Sigmoid colon (tissue), 7 donors: ENCODE data around the gene KCNJ4. TPM values are rescaled to one million over a fixed set of nuclear protein-coding genes. Genes with fewer than 3 reads are reported as not detected.

Experiments used
- DNase-seq: peaks from one replicate; pipeline ENCODE4 v3.0.0-alpha.2; 2019
- H3K27ac ChIP-seq, 4 donors: fragments of 200-600 bp; sonication (generic); one replicate each; pipeline ENCODE4 v1.5.1; 2016 to 2019; ENCODE audit warnings: mild to moderate bottlenecking in 1 of 4
- H3K27me3 ChIP-seq, 3 donors: fragments of 200-600 bp; sonication (generic); one replicate each; pipeline ENCODE4 v1.5.1; 2019; ENCODE audit warnings: mild to moderate bottlenecking in 1 of 3
- H3K36me3 ChIP-seq, 4 donors: fragments of 200-600 bp; sonication (generic); one replicate each; pipeline ENCODE4 v1.5.1; 2016 to 2019
- H3K4me1 ChIP-seq, 4 donors: fragments of 200-600 bp; sonication (generic); one replicate each; pipeline ENCODE4 v1.5.1; 2017 to 2019
- H3K4me3 ChIP-seq, 4 donors: fragments of 200-600 bp; sonication (generic); one replicate each; pipeline ENCODE4 v1.5.1; 2017 to 2019; ENCODE audit warnings: mild to moderate bottlenecking in 2 of 4, moderate library complexity in 1 of 4
- H3K9me3 ChIP-seq, 4 donors: fragments of 200-600 bp in 3 of 4; sonication (generic) in 3 of 4; one replicate each; pipeline versions ENCODE4 v1.5.1 to v1.6.1; 2013 to 2019
- EP300 ChIP-seq, 4 donors: sonication (generic); formaldehyde crosslinking; IDR thresholded peaks; one replicate each; pipeline ENCODE4 v1.6.1; 2017; ENCODE audit warnings: antibody characterized with exemption in 4 of 4
- POLR2A ChIP-seq, 2 donors: fragments of 450-650 bp; IDR thresholded peaks; one replicate each; pipeline ENCODE4 v1.6.1; 2016; ENCODE audit warnings: antibody characterized with exemption in 2 of 2, mild to moderate bottlenecking in 2 of 2, moderate library complexity in 2 of 2
- POLR2AphosphoS5 ChIP-seq, 4 donors: sonication (generic); formaldehyde crosslinking; IDR thresholded peaks; one replicate each; pipeline ENCODE4 v1.6.1; 2017; ENCODE audit warnings: antibody characterized with exemption in 4 of 4
- WGBS, 2 donors: extraction: QIAGEN DNeasy Blood & Tissue Kit; methylation state at CpG; one replicate each; pipeline ENCODE4 v1.1.7; 2013; 5-methylcytosine and 5-hydroxymethylcytosine counted together
- intact Hi-C: fragments of 100-400 bp; cut with DNase I; formaldehyde crosslinking; loops from one replicate; pipeline ENCODE4 v1.15.1; 2023
- polyA plus RNA-seq, 3 donors: library from polyadenylated mRNA; stranded (reverse); fragments of 200-250 nt; gene quantifications; one replicate each; pipeline ENCODE4 v1.2.3, GENCODE V29; 2013
- total RNA-seq, 4 donors: library from RNA; depleted of rRNA; stranded (reverse); fragments of >200 nt; gene quantifications; one replicate each; pipeline ENCODE4 v1.1.0, GENCODE V29; 2016
- TF ChIP-seq, protein P1 (sequence below), 4 experiments: fragments of 450-650 bp in 3 of 4; fragments of 200-600 bp in 1 of 4; IDR thresholded peaks; one replicate each; pipeline ENCODE4 v1.5.1; 2016 to 2019; ENCODE audit warnings: antibody characterized with exemption in 4 of 4, mild to moderate bottlenecking in 3 of 4, moderate library complexity in 2 of 4
- donor health status: healthy with polysubstance abuse.
- donor health status: Bipolar disorder and iron deficiency.
- donor health status: healthy.

KCNJ4 gene
- total and polyA plus RNA-seq, 7 donors, result 0.03 TPM; not detected in 6

DNA sequence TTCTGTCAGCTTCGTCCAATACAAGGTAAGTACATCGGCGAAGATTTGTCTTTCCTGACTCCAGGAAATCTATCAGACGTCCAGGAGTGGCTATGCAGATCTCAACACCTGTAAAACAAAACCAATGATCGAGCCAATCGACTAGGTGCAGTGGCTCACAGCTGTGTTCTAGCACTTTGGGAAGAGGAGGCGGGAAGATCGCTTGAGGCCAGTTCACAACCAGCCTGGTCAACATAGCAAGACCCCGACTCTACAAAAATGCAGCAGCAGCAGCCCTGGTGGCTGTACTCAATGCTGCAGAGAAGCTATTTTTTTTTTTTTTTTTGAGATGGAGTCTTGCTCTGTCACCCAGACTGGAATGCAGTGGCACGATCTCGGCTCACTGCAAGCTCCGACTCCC lies 39.9 kb upstream of the KCNJ4 start:
- H3K27ac ChIP-seq, result no peak overlapping the region
- 93 to 96% methylated on average over 12 of the region's 12 CpGs for WGBS, 2 donors
- H3K36me3 ChIP-seq, result peaks cover 68 to 100% (median 89%) of the 10 kb centered on the region in 4 donors
- no peaks in the 10 kb centered on the region for H3K27me3 ChIP-seq
- DNase-seq, result no peak
- no peak for TF ChIP-seq POLR2AphosphoS5 (IDR thresholded peaks at IDR 0.05)
- TF ChIP-seq, protein P1, sequence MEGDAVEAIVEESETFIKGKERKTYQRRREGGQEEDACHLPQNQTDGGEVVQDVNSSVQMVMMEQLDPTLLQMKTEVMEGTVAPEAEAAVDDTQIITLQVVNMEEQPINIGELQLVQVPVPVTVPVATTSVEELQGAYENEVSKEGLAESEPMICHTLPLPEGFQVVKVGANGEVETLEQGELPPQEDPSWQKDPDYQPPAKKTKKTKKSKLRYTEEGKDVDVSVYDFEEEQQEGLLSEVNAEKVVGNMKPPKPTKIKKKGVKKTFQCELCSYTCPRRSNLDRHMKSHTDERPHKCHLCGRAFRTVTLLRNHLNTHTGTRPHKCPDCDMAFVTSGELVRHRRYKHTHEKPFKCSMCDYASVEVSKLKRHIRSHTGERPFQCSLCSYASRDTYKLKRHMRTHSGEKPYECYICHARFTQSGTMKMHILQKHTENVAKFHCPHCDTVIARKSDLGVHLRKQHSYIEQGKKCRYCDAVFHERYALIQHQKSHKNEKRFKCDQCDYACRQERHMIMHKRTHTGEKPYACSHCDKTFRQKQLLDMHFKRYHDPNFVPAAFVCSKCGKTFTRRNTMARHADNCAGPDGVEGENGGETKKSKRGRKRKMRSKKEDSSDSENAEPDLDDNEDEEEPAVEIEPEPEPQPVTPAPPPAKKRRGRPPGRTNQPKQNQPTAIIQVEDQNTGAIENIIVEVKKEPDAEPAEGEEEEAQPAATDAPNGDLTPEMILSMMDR (IDR thresholded peaks at IDR 0.05), result no peak
- no peak for TF ChIP-seq EP300 (IDR thresholded peaks at IDR 0.05)
- no peak for TF ChIP-seq POLR2A (IDR thresholded peaks at IDR 0.05)
- H3K9me3 ChIP-seq, result no peaks in the 10 kb centered on the region
- intact Hi-C loops, result no loop called here
- no peak overlapping the region for H3K4me3 ChIP-seq
- peaks cover 0 to 41% (median 27%) of the 10 kb centered on the region in 4 donors for H3K4me1 ChIP-seq

DNA sequence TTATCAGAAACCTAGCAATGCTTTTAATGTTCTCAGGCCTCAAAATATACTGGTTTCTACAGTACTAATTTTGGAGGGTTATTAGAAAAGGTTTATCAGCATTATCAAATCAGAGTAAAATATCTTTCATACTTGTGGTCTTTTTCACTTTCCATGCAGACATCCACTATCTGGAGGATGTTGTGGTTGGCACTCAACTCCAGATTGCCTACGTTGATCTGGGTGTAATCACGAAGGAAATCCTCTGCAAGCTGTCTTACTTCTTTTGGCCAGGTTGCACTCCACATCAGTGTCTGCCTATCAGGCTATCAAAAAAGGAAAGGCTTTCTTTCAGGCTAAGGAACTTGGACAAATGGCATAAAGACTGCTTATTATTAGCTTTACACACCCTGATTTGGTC lies 39.5 kb upstream of the KCNJ4 start:
- H3K27me3 ChIP-seq, result no peaks in the 10 kb centered on the region
- DNase-seq, result no peak
- H3K9me3 ChIP-seq, result no peaks in the 10 kb centered on the region
- WGBS, 2 donors, result 52 to 76% methylated on average over 2 of the region's 2 CpGs
- peaks cover 69 to 100% (median 89%) of the 10 kb centered on the region in 4 donors for H3K36me3 ChIP-seq
- H3K4me1 ChIP-seq, result peaks cover 0 to 36% (median 26%) of the 10 kb centered on the region in 4 donors
- no peak overlapping the region for H3K27ac ChIP-seq
- no peak overlapping the region for H3K4me3 ChIP-seq
- intact Hi-C loops, result no loop called here
- TF ChIP-seq POLR2A (IDR thresholded peaks at IDR 0.05) (no peak), EP300 (IDR thresholded peaks at IDR 0.05) (no peak), POLR2AphosphoS5 (IDR thresholded peaks at IDR 0.05) (no peak)
- TF ChIP-seq, protein P1 (IDR thresholded peaks at IDR 0.05), result no peak

DNA sequence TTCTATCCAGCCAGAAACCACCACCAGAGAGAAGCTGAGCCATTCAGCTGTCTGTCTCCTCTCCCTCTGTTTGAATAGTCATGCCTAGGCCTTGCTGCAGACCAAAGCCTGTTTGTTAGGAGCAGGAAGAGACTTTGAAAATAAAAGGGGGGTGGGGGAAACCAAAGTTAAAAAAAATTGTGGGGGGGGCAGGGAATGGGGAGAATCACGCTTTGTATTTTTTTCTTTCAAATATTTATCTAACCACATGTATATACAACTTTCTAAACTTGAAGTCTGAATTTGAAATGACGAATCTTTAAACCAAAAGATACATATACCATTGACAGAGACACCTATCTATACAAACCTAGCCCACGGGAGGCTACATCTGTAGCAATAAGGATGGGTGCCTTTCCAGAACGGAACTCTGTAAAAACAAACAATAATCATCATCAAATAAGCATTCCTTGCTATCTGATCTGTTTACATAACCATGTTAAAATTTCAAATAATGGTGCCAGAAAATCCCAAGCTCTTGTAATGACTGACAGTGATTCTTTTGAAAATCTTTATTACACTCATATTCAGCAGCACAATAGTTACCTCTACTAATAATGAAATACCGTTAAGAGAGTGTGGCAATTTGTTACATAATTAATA lies 36.8 kb upstream of the KCNJ4 start:
- Histone ChIP-seq H3K27ac (peak overlapping the region; percentile 59 to 78 (median 69)), H3K36me3 (peaks cover 64 to 100% (median 92%) of the 10 kb centered on the region in 4 donors), H3K4me1 (peaks cover 0 to 23% (median 19%) of the 10 kb centered on the region in 4 donors), H3K4me3 (no peak overlapping the region), H3K9me3 (no peaks in the 10 kb centered on the region), H3K27me3 (no peaks in the 10 kb centered on the region)
- DNase-seq, result no peak
- intact Hi-C loops, result no loop called here
- 54 to 70% methylated on average over 5 of the region's 5 CpGs for WGBS, 2 donors
- no peak for TF ChIP-seq EP300 (IDR thresholded peaks at IDR 0.05)
- no peak for TF ChIP-seq POLR2A (IDR thresholded peaks at IDR 0.05)
- TF ChIP-seq POLR2AphosphoS5 (IDR thresholded peaks at IDR 0.05), result no peak
- TF ChIP-seq, protein P1 (IDR thresholded peaks at IDR 0.05), result no peak

DNA sequence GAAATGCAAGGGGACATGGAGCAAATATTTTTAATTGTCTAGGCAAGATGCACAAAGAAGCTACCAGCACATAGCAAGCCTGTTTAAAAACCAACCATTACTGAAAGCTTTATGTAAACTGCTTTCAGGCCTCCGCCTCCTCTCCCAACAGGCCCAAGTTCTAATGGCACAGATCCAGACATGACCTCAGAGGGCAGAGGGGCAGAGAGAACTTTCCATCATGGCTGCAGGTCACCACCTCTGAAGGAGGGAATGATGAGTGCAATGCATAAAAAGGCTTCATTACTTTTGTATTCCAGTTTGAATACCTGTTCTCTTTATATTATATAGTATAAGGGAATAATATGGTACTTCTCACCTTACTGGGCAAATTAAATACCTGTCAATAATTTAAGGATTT lies 35.9 kb upstream of the KCNJ4 start:
- Histone ChIP-seq H3K4me1 (peaks cover 0 to 23% (median 19%) of the 10 kb centered on the region in 4 donors), H3K9me3 (no peaks in the 10 kb centered on the region), H3K27me3 (no peaks in the 10 kb centered on the region), H3K36me3 (peaks cover 59 to 100% (median 92%) of the 10 kb centered on the region in 4 donors), H3K4me3 (no peak overlapping the region), H3K27ac (peak overlapping the region; percentile 59 to 78 (median 69))
- intact Hi-C loops, result no loop called here
- TF ChIP-seq, protein P1 (IDR thresholded peaks at IDR 0.05), result no peak
- peak in 3 of 4 donors; percentile 32 to 51 (median 43) for TF ChIP-seq POLR2AphosphoS5 (IDR thresholded peaks at IDR 0.05)
- no peak for TF ChIP-seq EP300 (IDR thresholded peaks at IDR 0.05)
- 24 to 49% methylated on average over 1 of the region's 1 CpG for WGBS, 2 donors
- peak; percentile 88 for DNase-seq
